Neural cell (in vitro differentiated cells): ENCODE results near the gene COPS7B.

Source experiments
- POLR2AphosphoS5 ChIP-seq: IDR thresholded peaks from 2 replicates; pipeline ENCODE4 v1.6.1; 2012
- RAD21 ChIP-seq: fragments of 450-650 bp; conservative IDR thresholded peaks from 2 replicates; pipeline ENCODE4 v1.6.1; 2014; ENCODE audit warnings: antibody characterized with exemption, mild to moderate bottlenecking, moderate library complexity
- SMC3 ChIP-seq: fragments of 450-650 bp; conservative IDR thresholded peaks from 2 replicates; pipeline ENCODE4 v1.6.1; 2014; ENCODE audit warnings: antibody characterized with exemption, mild to moderate bottlenecking, moderate library complexity; ENCODE audit not compliant: poor library complexity
- TF ChIP-seq, protein P1 (sequence below): fragments of 450-650 bp; IDR thresholded peaks from 2 replicates; pipeline ENCODE4 v1.5.1; 2014; ENCODE audit warnings: antibody characterized with exemption, mild to moderate bottlenecking, moderate library complexity; ENCODE audit not compliant: poor library complexity, severe bottlenecking

DNA sequence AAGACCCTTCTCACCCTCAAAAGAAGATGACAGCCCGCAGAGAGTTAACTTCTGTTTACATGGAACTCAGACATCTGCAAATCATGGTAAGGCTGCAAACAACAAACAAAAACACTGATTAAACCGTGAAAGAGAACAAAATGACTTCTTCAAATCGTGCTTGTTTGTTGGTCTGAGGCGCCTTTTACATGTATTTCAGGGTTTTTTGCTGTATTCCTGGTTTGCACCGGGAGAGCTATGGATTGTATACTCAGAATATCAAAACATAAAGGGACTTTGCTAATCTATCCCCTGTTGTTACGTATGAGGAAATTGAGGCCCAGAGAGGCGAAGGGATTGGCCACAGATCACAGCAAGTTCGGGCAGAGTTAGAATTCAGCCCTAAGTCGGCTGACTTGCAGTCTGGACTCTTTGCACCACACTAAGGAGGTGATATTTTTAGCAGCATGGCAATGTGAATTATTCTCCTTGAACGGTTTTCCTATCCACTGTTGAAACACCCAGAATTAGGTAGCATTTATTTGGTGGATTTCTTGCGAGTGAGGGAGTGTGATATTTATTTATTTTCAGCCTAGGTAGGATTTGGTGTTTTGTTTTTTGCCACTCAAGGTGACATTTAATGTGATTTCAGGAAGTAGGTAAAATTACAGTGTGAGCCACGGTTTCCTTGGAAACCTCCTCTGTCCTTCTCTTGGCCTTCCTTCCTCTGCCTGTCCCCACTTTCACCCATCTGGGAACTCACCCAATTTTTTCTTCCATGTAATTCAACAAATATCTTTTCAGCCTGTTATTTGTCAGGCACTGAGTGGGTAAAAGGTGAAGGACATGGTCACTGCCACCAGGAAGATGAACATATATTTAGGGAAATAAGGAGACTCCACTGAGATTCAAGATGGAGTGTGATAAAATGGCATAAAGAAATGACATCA, 4.2 kb upstream of the COPS7B start:
- TF ChIP-seq RAD21 (no peak), SMC3 (no peak), POLR2AphosphoS5 (no peak)
- TF ChIP-seq, protein P1, sequence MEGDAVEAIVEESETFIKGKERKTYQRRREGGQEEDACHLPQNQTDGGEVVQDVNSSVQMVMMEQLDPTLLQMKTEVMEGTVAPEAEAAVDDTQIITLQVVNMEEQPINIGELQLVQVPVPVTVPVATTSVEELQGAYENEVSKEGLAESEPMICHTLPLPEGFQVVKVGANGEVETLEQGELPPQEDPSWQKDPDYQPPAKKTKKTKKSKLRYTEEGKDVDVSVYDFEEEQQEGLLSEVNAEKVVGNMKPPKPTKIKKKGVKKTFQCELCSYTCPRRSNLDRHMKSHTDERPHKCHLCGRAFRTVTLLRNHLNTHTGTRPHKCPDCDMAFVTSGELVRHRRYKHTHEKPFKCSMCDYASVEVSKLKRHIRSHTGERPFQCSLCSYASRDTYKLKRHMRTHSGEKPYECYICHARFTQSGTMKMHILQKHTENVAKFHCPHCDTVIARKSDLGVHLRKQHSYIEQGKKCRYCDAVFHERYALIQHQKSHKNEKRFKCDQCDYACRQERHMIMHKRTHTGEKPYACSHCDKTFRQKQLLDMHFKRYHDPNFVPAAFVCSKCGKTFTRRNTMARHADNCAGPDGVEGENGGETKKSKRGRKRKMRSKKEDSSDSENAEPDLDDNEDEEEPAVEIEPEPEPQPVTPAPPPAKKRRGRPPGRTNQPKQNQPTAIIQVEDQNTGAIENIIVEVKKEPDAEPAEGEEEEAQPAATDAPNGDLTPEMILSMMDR, result no peak
